ENCODE data around the gene SLC39A8.

SLC39A8 gene

DNA sequence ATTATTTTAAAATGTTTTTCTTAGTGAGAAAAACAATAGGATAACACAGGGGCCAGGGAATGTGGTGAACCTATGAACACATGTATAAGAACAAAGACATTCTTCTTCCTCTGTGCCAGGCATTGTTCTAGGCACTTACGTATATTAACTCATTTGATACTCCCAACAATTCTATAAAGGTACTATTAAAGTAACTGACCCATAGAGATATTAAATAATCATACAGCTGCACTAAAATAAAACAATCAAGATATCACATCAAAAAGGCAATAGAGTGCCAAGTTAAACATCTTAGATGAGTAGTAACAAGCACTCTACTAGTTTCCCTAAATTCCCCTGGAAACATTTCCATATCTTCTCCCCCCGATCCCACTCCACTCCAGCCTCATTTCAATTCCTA, 33.4 kb downstream of the SLC39A8 start:
- Histone ChIP-seq H3K4me1 (ENCODE audit: control insufficient read depth, insufficient read depth, low read length) (no peaks in the 10 kb centered on the region), H3K36me3 (ENCODE audit: control insufficient read depth, insufficient read depth, low read length) (no peaks in the 10 kb centered on the region), H3K27ac (ENCODE audit: low read depth, low read length) (no peak overlapping the region), H3K27me3 (ENCODE audit: control insufficient read depth, insufficient read depth, low read length) (no peaks in the 10 kb centered on the region), H3K4me3 (ENCODE audit: low read length) (no peak overlapping the region), H3K9ac (ENCODE audit: low read length) (no peak overlapping the region)

DNA sequence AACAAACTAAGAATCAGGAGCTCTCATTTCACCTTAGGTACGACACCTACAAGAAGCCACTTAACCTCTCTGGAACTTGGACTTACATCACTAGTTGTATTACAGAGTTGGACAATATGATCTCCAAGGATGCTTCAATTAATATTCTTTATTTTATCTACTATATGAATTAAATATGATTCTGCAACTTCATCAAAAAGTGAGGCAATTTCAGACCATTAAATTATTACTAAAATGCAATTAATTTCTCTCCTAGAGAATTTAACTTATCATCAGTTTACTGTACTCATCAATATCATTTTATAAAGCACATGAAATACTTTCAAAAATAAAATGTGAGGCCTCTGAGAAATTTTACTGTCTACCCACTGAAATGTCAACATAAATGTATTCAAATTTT, 33.9 kb downstream of the SLC39A8 start:
- Histone ChIP-seq H3K4me3 (ENCODE audit: low read length) (no peak overlapping the region), H3K27ac (ENCODE audit: low read depth, low read length) (no peak overlapping the region), H3K27me3 (ENCODE audit: control insufficient read depth, insufficient read depth, low read length) (no peaks in the 10 kb centered on the region), H3K36me3 (ENCODE audit: control insufficient read depth, insufficient read depth, low read length) (no peaks in the 10 kb centered on the region), H3K4me1 (ENCODE audit: control insufficient read depth, insufficient read depth, low read length) (no peaks in the 10 kb centered on the region), H3K9ac (ENCODE audit: low read length) (no peak overlapping the region)

DNA sequence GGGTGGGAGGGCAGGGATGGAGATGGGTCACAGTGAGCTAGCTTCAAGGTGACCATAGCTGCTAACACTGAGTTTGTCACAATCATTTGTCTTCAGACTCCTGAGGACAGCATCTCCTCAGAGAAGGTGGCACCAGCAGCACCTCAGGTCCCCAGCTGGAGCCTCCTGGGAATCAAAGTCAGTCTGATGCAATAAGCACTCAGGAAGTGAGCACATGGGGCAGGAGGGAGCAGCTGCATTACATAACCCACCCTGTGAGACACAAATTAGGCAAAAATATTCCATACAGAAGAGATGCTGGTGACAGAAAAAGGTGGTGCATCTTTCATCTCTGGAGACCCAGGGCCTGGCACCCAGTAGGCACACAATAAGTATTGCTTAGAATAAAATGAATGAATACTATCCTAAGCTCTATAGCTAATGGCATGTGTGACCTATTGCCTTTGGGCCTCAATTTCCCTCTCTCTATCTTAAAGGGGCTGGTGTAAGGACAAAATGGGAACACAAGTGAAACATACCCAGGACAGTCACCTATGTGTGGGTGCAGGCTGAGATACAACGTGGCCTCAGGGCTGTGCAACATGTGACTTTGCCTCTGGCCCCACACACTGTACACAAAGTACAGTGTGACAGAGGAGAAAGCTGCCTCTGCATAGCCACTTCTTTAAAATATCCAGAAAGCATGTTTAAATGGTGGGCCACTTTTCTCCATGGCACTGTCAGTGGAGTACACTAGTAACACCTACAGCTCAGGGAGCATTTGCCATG, 37.1 kb downstream of the SLC39A8 start:
- H3K4me3 ChIP-seq (ENCODE audit: low read length), result no peak overlapping the region
- H3K27me3 ChIP-seq (ENCODE audit: control insufficient read depth, insufficient read depth, low read length), result no peaks in the 10 kb centered on the region
- H3K4me1 ChIP-seq (ENCODE audit: control insufficient read depth, insufficient read depth, low read length), result no peaks in the 10 kb centered on the region
- no peak overlapping the region for H3K27ac ChIP-seq (ENCODE audit: low read depth, low read length)
- no peak overlapping the region for H3K9ac ChIP-seq (ENCODE audit: low read length)
- no peaks in the 10 kb centered on the region for H3K36me3 ChIP-seq (ENCODE audit: control insufficient read depth, insufficient read depth, low read length)

DNA sequence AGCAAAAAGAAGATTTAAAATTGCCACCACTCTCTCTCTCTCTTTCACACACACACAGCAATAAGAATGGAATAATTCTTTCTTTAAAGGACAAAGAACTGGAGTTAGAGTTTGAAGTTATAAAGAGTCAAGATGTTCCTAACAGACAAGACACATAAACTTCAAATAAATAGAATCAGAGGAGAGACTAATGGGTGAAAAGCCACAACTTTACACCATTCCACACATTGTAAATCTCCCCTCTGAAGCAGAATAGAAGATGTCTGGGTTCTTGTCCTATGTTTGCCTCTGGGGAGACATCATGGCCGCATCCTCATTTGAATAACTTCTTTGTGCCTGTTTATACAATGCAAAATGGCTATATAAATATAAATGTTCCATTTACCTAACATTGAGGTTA, 39.6 kb downstream of the SLC39A8 start:
- no peak overlapping the region for H3K4me3 ChIP-seq (ENCODE audit: low read length)
- H3K9ac ChIP-seq (ENCODE audit: low read length), result no peak overlapping the region
- H3K36me3 ChIP-seq (ENCODE audit: control insufficient read depth, insufficient read depth, low read length), result no peaks in the 10 kb centered on the region
- H3K4me1 ChIP-seq (ENCODE audit: control insufficient read depth, insufficient read depth, low read length), result no peaks in the 10 kb centered on the region
- no peaks in the 10 kb centered on the region for H3K27me3 ChIP-seq (ENCODE audit: control insufficient read depth, insufficient read depth, low read length)
- H3K27ac ChIP-seq (ENCODE audit: low read depth, low read length), result no peak overlapping the region

DNA sequence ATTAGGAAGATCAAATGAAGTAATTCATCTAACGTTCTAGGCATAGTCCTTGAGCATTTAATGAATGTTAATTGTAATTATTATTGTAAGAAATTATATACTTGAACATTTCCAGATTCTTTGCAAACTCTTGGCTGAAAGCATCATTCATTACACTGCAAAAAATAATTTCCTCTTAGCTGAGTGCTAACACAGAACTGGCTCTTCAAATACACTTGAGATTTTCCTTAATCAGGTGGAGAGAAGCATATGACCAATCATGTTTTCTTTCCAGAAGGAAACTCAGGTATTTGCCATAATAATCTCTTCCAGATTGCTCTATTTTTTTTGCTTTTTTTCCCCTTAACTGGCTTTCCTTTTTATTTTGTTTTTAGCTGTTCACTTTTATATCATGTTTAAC, 42.5 kb downstream of the SLC39A8 start:
- no peak overlapping the region for H3K9ac ChIP-seq (ENCODE audit: low read length)
- H3K27ac ChIP-seq (ENCODE audit: low read depth, low read length), result no peak overlapping the region
- H3K36me3 ChIP-seq (ENCODE audit: control insufficient read depth, insufficient read depth, low read length), result no peaks in the 10 kb centered on the region
- no peaks in the 10 kb centered on the region for H3K4me1 ChIP-seq (ENCODE audit: control insufficient read depth, insufficient read depth, low read length)
- no peak overlapping the region for H3K4me3 ChIP-seq (ENCODE audit: low read length)
- no peaks in the 10 kb centered on the region for H3K27me3 ChIP-seq (ENCODE audit: control insufficient read depth, insufficient read depth, low read length)

DNA sequence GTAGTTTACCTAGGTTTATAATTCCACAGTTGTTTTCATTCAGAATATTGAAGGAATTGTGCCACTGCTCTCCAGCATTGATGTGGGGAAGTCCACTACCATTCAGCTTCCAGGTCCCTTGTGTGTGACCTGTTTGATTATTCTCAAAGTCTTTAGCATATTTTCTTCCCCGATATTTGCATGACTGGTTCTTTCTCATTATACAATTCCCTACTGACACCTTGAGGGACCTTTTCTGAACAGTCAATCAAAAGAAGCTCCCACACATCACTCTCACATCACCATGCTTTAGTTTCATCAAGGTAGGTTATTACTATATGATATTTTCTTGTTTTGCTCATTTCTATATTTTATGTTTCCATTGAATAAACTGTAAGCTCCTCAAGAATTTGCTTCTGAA, 44.1 kb downstream of the SLC39A8 start:
- Histone ChIP-seq H3K27ac (ENCODE audit: low read depth, low read length) (no peak overlapping the region), H3K4me1 (ENCODE audit: control insufficient read depth, insufficient read depth, low read length) (no peaks in the 10 kb centered on the region), H3K9ac (ENCODE audit: low read length) (no peak overlapping the region), H3K4me3 (ENCODE audit: low read length) (no peak overlapping the region), H3K36me3 (ENCODE audit: control insufficient read depth, insufficient read depth, low read length) (no peaks in the 10 kb centered on the region), H3K27me3 (ENCODE audit: control insufficient read depth, insufficient read depth, low read length) (no peaks in the 10 kb centered on the region)

DNA sequence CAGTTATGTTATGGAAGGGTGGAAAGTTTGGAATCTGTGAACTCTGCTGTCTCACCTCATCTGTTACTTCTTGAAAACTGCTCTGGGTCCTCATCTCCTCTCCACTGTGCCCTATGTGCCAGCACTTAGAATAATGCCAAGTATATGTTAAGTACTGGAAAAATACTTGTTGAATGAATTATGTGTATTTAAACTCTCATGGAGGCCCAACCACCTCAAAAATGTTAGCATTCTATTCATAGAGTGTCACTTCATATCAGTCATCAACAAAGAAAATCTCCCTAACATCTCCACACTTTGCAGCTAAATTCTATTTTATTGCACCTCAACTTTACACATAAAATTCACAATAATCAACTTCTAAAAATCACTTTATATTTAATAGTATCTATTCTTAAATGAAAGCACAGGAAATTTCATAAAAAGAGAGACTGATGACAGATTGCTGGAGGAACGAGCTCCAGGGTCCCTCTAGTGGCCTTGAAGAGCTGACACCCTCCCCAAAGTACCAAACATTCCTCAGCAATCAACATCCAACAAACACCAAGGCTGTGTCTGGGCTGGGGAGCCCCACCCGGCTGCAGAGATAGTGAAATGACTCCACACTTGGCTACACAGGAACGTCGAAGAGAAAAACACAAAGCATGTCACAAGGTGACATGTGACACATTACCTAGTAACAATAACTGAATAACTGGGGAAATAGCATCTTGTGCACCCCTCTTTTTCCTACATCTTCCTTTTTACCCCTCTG, 45.8 kb downstream of the SLC39A8 start:
- Histone ChIP-seq H3K27me3 (ENCODE audit: control insufficient read depth, insufficient read depth, low read length) (no peaks in the 10 kb centered on the region), H3K27ac (ENCODE audit: low read depth, low read length) (no peak overlapping the region), H3K9ac (ENCODE audit: low read length) (no peak overlapping the region), H3K36me3 (ENCODE audit: control insufficient read depth, insufficient read depth, low read length) (no peaks in the 10 kb centered on the region), H3K4me1 (ENCODE audit: control insufficient read depth, insufficient read depth, low read length) (no peaks in the 10 kb centered on the region), H3K4me3 (ENCODE audit: low read length) (no peak overlapping the region)

DNA sequence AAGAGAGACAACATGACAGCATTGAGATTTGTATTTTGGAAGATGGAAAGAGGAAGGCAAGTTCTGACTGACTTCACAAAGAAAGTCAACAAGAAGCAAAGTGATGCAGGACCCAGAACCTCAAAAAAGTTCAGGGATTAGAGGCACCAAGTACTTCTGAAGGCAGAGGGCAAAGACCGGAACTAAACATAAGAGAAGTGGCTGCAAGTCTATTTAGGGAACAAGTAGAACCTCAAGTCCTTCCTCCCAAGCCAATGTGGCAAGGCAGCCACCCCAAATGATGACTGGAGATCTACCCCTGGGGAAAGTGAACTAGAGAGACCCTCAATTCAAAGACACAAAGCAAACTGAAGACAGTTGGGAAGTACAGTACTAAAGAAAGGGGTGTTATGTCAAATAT, 46.6 kb downstream of the SLC39A8 start:
- Histone ChIP-seq H3K4me1 (ENCODE audit: control insufficient read depth, insufficient read depth, low read length) (no peaks in the 10 kb centered on the region), H3K9ac (ENCODE audit: low read length) (no peak overlapping the region), H3K4me3 (ENCODE audit: low read length) (no peak overlapping the region), H3K27me3 (ENCODE audit: control insufficient read depth, insufficient read depth, low read length) (no peaks in the 10 kb centered on the region), H3K36me3 (ENCODE audit: control insufficient read depth, insufficient read depth, low read length) (no peaks in the 10 kb centered on the region), H3K27ac (ENCODE audit: low read depth, low read length) (no peak overlapping the region)

DNA sequence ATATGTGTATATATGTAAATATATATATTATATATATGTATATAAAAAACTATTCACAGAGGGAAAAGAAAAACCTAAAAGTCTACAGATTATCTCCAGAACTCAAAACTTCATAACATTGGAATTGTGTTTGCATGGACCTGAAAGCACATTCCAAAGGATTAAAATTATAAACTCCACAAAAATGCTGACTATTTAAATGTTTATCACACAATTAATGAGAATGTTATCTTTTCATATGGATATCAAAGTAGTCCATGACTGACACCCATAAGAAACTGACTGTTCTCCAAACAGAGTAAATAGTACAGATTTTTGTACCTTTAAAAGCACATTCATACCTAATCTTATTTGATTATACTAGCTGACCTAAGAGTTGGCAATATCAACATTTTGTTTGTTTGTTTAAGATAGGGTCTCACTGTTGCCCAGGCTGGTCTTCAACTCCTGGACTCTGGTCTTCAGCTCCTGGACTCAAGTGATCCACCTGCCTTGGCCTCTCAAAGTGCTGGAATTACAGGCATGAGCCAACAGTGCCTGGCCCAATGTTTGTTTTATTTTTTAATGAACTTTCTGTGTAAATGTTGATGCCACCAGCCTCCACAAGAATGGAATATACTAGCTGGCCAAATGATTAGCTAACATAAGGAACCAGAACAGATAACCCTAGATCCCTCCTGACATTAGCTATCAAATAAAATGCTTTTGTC, 50.0 kb downstream of the SLC39A8 start:
- H3K4me3 ChIP-seq (ENCODE audit: low read length), result no peak overlapping the region
- H3K27ac ChIP-seq (ENCODE audit: low read depth, low read length), result no peak overlapping the region
- no peak overlapping the region for H3K9ac ChIP-seq (ENCODE audit: low read length)
- H3K36me3 ChIP-seq (ENCODE audit: control insufficient read depth, insufficient read depth, low read length), result no peaks in the 10 kb centered on the region
- H3K4me1 ChIP-seq (ENCODE audit: control insufficient read depth, insufficient read depth, low read length), result no peaks in the 10 kb centered on the region
- no peaks in the 10 kb centered on the region for H3K27me3 ChIP-seq (ENCODE audit: control insufficient read depth, insufficient read depth, low read length)

DNA sequence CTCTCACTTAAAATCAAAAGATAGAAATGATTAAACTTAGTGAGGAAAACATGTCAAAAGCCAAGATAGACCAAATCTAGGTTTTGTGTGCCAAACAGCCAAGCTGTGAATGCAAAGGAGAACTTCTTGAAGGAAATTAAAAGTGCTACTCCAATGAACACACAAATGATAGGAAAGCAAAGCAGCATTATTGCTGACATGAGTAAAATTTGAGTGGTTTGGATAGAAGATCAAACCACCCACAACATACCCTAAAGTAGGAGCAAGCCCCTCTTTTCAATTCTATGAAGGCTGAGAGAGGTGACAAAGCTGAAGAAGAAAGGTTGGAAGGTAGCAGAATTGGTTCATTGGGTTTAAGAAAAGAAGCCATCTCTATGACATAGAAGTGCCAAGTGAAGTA, 56.8 kb downstream of the SLC39A8 start:
- H3K27me3 ChIP-seq (ENCODE audit: control insufficient read depth, insufficient read depth, low read length), result no peaks in the 10 kb centered on the region
- H3K4me1 ChIP-seq (ENCODE audit: control insufficient read depth, insufficient read depth, low read length), result no peaks in the 10 kb centered on the region
- H3K4me3 ChIP-seq (ENCODE audit: low read length), result no peak overlapping the region
- no peak overlapping the region for H3K27ac ChIP-seq (ENCODE audit: low read depth, low read length)
- no peak overlapping the region for H3K9ac ChIP-seq (ENCODE audit: low read length)
- H3K36me3 ChIP-seq (ENCODE audit: control insufficient read depth, insufficient read depth, low read length), result no peaks in the 10 kb centered on the region

DNA sequence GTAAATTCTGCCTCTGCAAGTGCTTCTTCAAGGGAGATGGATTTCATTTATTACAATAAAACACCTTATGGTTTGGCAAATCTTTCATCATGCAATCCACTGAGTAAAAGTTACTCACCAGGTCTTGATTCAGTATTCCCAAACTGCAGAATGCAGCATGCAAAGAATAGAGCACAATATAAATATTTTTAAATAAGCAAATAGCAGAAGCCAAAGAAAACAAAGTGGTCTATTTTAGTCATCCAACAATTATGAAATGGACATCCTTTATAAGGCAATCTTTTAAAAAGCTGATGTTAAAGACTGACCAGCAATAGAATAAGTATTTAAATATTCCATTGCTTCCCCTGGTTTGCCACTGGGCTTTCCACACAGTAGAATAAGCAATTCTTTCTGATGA, 59.5 kb downstream of the SLC39A8 start:
- Histone ChIP-seq H3K27ac (ENCODE audit: low read depth, low read length) (no peak overlapping the region), H3K36me3 (ENCODE audit: control insufficient read depth, insufficient read depth, low read length) (no peaks in the 10 kb centered on the region), H3K9ac (ENCODE audit: low read length) (no peak overlapping the region), H3K27me3 (ENCODE audit: control insufficient read depth, insufficient read depth, low read length) (no peaks in the 10 kb centered on the region), H3K4me1 (ENCODE audit: control insufficient read depth, insufficient read depth, low read length) (no peaks in the 10 kb centered on the region), H3K4me3 (ENCODE audit: low read length) (no peak overlapping the region)

DNA sequence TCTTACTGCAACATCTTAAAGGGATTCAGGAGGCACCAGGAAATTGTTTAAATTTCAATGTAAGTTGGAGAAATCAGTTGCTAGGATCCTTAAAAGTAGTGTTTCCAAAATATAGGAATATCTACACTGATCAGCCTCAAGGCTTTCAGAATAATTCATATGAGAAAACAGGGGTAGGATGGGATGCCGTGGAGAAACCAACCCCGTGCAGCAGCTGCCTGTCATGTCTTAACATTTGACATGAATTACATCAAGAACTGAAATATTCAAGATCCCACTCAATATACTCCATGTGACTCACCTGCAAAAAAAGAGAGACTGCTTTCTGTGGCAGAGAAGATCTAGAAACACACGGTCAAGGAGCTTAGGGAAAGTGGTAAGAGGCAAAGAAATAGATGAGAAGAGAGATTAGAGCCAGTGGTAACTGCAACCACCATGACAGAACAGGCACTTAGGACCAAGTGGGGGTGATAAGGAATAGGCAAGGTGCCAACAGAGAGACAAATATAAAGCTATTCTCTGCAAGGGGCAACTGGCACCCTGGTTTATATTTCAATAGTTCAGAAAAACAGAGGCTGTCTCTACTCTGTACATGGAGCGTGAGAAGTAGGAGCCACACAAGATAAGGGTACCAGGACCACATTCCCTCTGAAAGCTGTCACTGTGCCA, 64.0 kb downstream of the SLC39A8 start:
- Histone ChIP-seq H3K9ac (ENCODE audit: low read length) (no peak overlapping the region), H3K27ac (ENCODE audit: low read depth, low read length) (no peak overlapping the region), H3K27me3 (ENCODE audit: control insufficient read depth, insufficient read depth, low read length) (no peaks in the 10 kb centered on the region), H3K36me3 (ENCODE audit: control insufficient read depth, insufficient read depth, low read length) (no peaks in the 10 kb centered on the region), H3K4me1 (ENCODE audit: control insufficient read depth, insufficient read depth, low read length) (no peaks in the 10 kb centered on the region), H3K4me3 (ENCODE audit: low read length) (no peak overlapping the region)

Data from rectal smooth muscle tissue (tissue), 1 donor.